ENCODE measurements around the gene KIF7.

KIF7 gene

GRCh38 chr15:89668171-89668570 lies 12.9 kb upstream of the KIF7 start:
- DNase-seq = no peak

- no peak for DNase-seq
These were observed 12.4 kb upstream of the KIF7 start for GRCh38 chr15:89667706-89667960.

- no peak for DNase-seq
These were observed 11.8 kb upstream of the KIF7 start for GRCh38 chr15:89666858-89667705.

GRCh38 chr15:89666184-89666857 lies 11.1 kb upstream of the KIF7 start:
- DNase-seq = no peak

GRCh38 chr15:89665449-89666181 lies 10.3 kb upstream of the KIF7 start:
- no peak for DNase-seq

GRCh38 chr15:89664441-89665350 lies 9.4 kb upstream of the KIF7 start:
- no peak for DNase-seq

- DNase-seq = no peak
These were observed 7.8 kb upstream of the KIF7 start for GRCh38 chr15:89662893-89663626.

GRCh38 chr15:89660556-89660955 lies 5.3 kb upstream of the KIF7 start:
- DNase-seq = no peak

GRCh38 chr15:89659295-89659694 lies 4.0 kb upstream of the KIF7 start:
- no peak for DNase-seq

- DNase-seq = no peak
These were observed 2.5 kb upstream of the KIF7 start for GRCh38 chr15:89657686-89658200.

- no peak for DNase-seq
These were observed 999 bp upstream of the KIF7 start for GRCh38 chr15:89656116-89656815.

- no peak for DNase-seq
These were observed 936 bp downstream of the KIF7 start for GRCh38 chr15:89654301-89654761.

- DNase-seq = no peak
These were observed 1.7 kb downstream of the KIF7 start for GRCh38 chr15:89653578-89653977.

GRCh38 chr15:89652666-89653065 lies 2.6 kb downstream of the KIF7 start:
- DNase-seq = no peak

GRCh38 chr15:89652131-89652530 lies 3.1 kb downstream of the KIF7 start:
- no peak for DNase-seq

- DNase-seq = no peak
These were observed 5.6 kb downstream of the KIF7 start for GRCh38 chr15:89649716-89650115.

GRCh38 chr15:89649013-89649625 lies 6.1 kb downstream of the KIF7 start:
- DNase-seq = no peak

- DNase-seq = no peak
These were observed 6.9 kb downstream of the KIF7 start for GRCh38 chr15:89648106-89649012.

GRCh38 chr15:89647191-89647851 lies 7.9 kb downstream of the KIF7 start:
- no peak for DNase-seq

Data from AML-193 (cell line).